Keratinocyte (primary cell): ENCODE data around the gene SAMD11. TPM values are rescaled to one million over a fixed set of nuclear protein-coding genes. Genes with fewer than 3 reads are reported as not detected.

Experiments used
- DNase-seq: peaks from one replicate; pipeline ENCODE4 v3.0.0-alpha.2; 2011; ENCODE audit warnings: low read depth, missing footprints, low spot score
- FAIRE-seq: peaks from 2 replicates; lab custom pipeline; 2011; peaks lifted over from hg19 to GRCh38; lab: Jason Lieb, UNC
- H2AFZ ChIP-seq: 2 replicates; pipeline ENCODE4 v1.6.0; 2012; ENCODE audit warnings: low read length, control low read depth, inconsistent platforms; ENCODE audit not compliant: control insufficient read depth
- H3K27ac ChIP-seq: 2 replicates; pipeline ENCODE4 v1.5.1; 2011; ENCODE audit warnings: low read length; ENCODE audit not compliant: control insufficient read depth, insufficient read depth
- H3K27me3 ChIP-seq: 3 replicates; pipeline ENCODE4 v1.6.0; 2011; ENCODE audit warnings: low read length; ENCODE audit not compliant: control insufficient read depth, insufficient read depth; ENCODE audit errors: extremely low read depth
- H3K36me3 ChIP-seq, 2 experiments: 2 replicates in 1 of 2; 3 replicates in 1 of 2; pipeline ENCODE4 v1.5.1; 2011; ENCODE audit warnings: low read length in 2 of 2, mild to moderate bottlenecking in 1 of 2; ENCODE audit not compliant: control insufficient read depth in 2 of 2, insufficient read depth in 2 of 2; ENCODE audit errors: extremely low read depth in 1 of 2
- H3K4me1 ChIP-seq: 3 replicates; pipeline ENCODE4 v1.5.1; 2011; ENCODE audit warnings: low read length; ENCODE audit not compliant: control insufficient read depth, insufficient read depth; ENCODE audit errors: extremely low read depth
- H3K4me2 ChIP-seq: 3 replicates; pipeline ENCODE4 v1.6.0; 2011; ENCODE audit warnings: low read depth, low read length; ENCODE audit not compliant: control insufficient read depth, insufficient read depth; ENCODE audit errors: extremely low read depth
- H3K4me3 ChIP-seq, 3 experiments: fragments of 200-600 bp in 1 of 3; sonication (generic) in 1 of 3; 2 replicates in 2 of 3; 3 replicates in 1 of 3; pipeline ENCODE4 v1.5.1; 2011 to 2016; ENCODE audit warnings: low read length in 3 of 3, mild to moderate bottlenecking in 3 of 3, control low read depth in 2 of 3, inconsistent platforms in 1 of 3, low read depth in 1 of 3, mixed read lengths in 1 of 3, mixed run types in 1 of 3, moderate library complexity in 1 of 3; ENCODE audit not compliant: control insufficient read depth in 2 of 3, insufficient read depth in 2 of 3; ENCODE audit errors: extremely low read depth in 1 of 3
- H3K79me2 ChIP-seq: 2 replicates; pipeline ENCODE4 v1.6.0; 2012; ENCODE audit warnings: low read length; ENCODE audit not compliant: control insufficient read depth, insufficient read depth
- H3K9ac ChIP-seq: 3 replicates; pipeline ENCODE4 v1.6.0; 2011; ENCODE audit warnings: low read length; ENCODE audit not compliant: control insufficient read depth, insufficient read depth; ENCODE audit errors: extremely low read depth
- H3K9me1 ChIP-seq: 3 replicates; pipeline ENCODE4 v1.6.0; 2011; ENCODE audit warnings: low read length; ENCODE audit not compliant: control insufficient read depth, insufficient read depth; ENCODE audit errors: extremely low read depth
- H3K9me3 ChIP-seq: 2 replicates; pipeline ENCODE4 v1.5.1; 2012; ENCODE audit warnings: low read depth, low read length; ENCODE audit not compliant: control insufficient read depth
- H4K20me1 ChIP-seq: 3 replicates; pipeline ENCODE4 v1.6.0; 2011; ENCODE audit warnings: low read length; ENCODE audit not compliant: control insufficient read depth, insufficient read depth; ENCODE audit errors: extremely low read depth
- EZH2 ChIP-seq: IDR thresholded peaks from one replicate; pipeline ENCODE4 v1.6.1; 2012; ENCODE audit warnings: inconsistent platforms, mild to moderate bottlenecking, low read length, moderate library complexity
- dilution Hi-C: fragments of 300-500 bp; cut with MboI; formaldehyde crosslinking; loops from one replicate; pipeline ENCODE4 v1.7.0; 2020; ENCODE audit warnings: low sequenced_read_pairs; ENCODE audit not compliant: extremely low pct_ligation_motif_present
- polyA plus RNA-seq, 5 experiments: library from polyadenylated mRNA; depleted of rRNA in 3 of 5; stranded (reverse) in 3 of 5; stranded (forward) in 1 of 5; unstranded in 1 of 5; fragments of >200 nt; gene quantifications; 1 replicate in 1 of 5; 2 replicates in 3 of 5; 3 replicates in 1 of 5; pipeline versions ENCODE4 v1.2.1 to v1.2.3, GENCODE V29; 2011 to 2012; ENCODE audit warnings: missing spikeins in 2 of 5, low read depth in 1 of 5, low replicate concordance in 1 of 5
- TF ChIP-seq, protein P1 (sequence below), 3 experiments: IDR thresholded peaks in 1 of 3; conservative IDR thresholded peaks in 1 of 3; optimal IDR thresholded peaks in 1 of 3; 2 replicates in 2 of 3; 3 replicates in 1 of 3; pipeline versions ENCODE3 to v1.5.1; 2011; ENCODE audit warnings: low read length in 3 of 3, mild to moderate bottlenecking in 3 of 3, moderate library complexity in 2 of 3, control low read depth in 1 of 3, inconsistent platforms in 1 of 3; ENCODE audit not compliant: insufficient read depth in 2 of 3; ENCODE audit errors: extremely low read depth in 1 of 3

SAMD11 gene
- polyA plus RNA-seq, 1 donor (not counting 4 experiments of a cell fraction or from before 2014, with no cell fraction given), result not detected

DNA sequence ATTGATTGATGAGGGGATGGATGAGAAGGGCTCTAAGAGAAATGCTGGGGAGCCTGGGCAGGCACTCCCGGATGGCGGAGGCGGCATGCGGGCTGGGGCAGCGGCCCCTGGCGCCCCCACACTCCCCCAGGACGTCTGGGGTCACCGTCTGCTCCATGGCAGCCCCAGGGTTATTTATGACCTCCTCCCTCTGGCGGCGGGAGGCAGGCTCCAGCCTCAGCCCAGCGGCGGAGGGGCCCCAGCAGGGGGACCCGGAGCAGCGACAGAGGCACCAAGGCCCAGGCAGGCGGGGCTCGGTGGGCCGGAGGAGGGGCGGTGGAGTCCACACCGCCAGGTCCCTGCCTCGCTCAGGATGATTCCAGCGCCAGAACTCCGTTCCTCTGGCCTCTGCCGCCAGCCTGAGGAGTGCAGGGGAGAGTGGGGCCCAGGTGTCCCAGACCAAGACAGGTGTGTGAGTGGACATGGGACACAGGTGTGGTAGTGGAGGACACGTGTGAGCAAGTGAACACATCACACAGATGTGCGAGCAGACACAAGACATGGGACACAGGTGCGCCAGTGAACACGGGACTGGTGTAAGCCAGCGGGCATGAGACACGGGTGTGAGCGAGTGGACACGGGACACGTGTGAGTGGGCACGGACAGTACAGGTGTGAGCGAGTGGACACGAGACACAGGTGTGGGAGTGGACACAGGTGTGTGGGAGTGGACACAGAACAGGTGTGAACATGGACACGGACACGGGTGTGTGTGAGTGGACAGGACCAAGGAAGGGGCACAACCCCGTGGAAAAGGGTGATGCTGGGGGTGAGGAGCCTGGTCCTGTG lies 2.5 kb upstream of the SAMD11 start:
- no peak overlapping the region for H2AFZ ChIP-seq
- FAIRE-seq (no peak), DNase-seq (no peak)
- H3K9ac ChIP-seq, result no peak overlapping the region
- no peaks in the 10 kb centered on the region for H3K9me1 ChIP-seq
- no peaks in the 10 kb centered on the region for H3K36me3 ChIP-seq
- dilution Hi-C loops, result no loop called here
- no peak overlapping the region for H3K4me3 ChIP-seq
- peaks cover 95% of the 10 kb centered on the region for H3K27me3 ChIP-seq
- peaks cover 8% of the 10 kb centered on the region for H3K4me1 ChIP-seq
- no peaks in the 10 kb centered on the region for H3K79me2 ChIP-seq
- H3K4me2 ChIP-seq, result no peak overlapping the region
- no peaks in the 10 kb centered on the region for H3K9me3 ChIP-seq
- peaks cover 12% of the 10 kb centered on the region for H4K20me1 ChIP-seq
- TF ChIP-seq, protein P1, sequence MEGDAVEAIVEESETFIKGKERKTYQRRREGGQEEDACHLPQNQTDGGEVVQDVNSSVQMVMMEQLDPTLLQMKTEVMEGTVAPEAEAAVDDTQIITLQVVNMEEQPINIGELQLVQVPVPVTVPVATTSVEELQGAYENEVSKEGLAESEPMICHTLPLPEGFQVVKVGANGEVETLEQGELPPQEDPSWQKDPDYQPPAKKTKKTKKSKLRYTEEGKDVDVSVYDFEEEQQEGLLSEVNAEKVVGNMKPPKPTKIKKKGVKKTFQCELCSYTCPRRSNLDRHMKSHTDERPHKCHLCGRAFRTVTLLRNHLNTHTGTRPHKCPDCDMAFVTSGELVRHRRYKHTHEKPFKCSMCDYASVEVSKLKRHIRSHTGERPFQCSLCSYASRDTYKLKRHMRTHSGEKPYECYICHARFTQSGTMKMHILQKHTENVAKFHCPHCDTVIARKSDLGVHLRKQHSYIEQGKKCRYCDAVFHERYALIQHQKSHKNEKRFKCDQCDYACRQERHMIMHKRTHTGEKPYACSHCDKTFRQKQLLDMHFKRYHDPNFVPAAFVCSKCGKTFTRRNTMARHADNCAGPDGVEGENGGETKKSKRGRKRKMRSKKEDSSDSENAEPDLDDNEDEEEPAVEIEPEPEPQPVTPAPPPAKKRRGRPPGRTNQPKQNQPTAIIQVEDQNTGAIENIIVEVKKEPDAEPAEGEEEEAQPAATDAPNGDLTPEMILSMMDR (optimal IDR thresholded peaks at IDR 0.05 in 1 of 3, IDR thresholded peaks at IDR 0.05 in 1 of 3, conservative IDR thresholded peaks at IDR 0.05 in 1 of 3; ENCODE audit: extremely low read depth in 1 of 3, insufficient read depth in 2 of 3, low read length in 3 of 3), result peak in 1 of 3 experiments; percentile 23
- TF ChIP-seq EZH2, result peak; percentile 22
- no peak overlapping the region for H3K27ac ChIP-seq

DNA sequence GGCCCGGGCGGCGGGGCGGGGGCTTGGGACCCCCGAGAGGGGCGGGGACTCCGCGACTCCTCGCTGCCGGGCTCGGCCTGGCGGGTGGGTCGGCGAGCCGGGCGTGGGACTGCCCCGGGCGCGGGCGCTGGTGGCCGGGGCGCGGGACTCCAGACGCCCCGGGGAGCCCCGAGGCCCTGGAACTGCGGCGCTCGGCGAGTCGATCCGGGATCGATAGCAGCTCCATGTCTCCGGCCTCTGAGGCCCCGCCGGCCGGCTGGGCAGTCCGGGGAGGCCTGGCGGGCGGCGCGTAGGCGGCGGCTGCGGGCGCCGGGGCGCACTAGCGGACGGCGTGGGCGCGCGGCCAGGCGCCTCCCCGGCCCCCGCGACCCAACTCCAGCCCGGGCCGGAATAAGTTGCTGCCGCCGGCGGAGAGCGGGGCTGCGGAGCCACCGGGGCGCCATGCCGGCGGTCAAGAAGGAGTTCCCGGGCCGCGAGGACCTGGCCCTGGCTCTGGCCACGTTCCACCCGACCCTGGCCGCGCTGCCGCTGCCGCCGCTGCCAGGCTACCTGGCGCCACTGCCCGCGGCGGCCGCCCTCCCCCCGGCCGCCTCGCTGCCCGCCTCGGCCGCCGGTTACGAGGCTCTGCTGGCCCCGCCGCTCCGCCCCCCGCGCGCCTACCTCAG lies 400 bp downstream of the SAMD11 start:
- FAIRE-seq (no peak), DNase-seq (no peak)
- Histone ChIP-seq H3K4me3 (peak overlapping the region in 1 of 3 experiments; percentile 10), H3K9ac (no peak overlapping the region), H3K27ac (no peak overlapping the region), H3K27me3 (peaks cover 95% of the 10 kb centered on the region), H2AFZ (no peak overlapping the region), H4K20me1 (peaks cover 7% of the 10 kb centered on the region), H3K79me2 (no peaks in the 10 kb centered on the region), H3K36me3 (no peaks in the 10 kb centered on the region), H3K9me3 (no peaks in the 10 kb centered on the region), H3K9me1 (no peaks in the 10 kb centered on the region), H3K4me2 (peak overlapping the region; percentile 62), H3K4me1 (peaks cover 8% of the 10 kb centered on the region)
- TF ChIP-seq, protein P1 (optimal IDR thresholded peaks at IDR 0.05 in 1 of 3, IDR thresholded peaks at IDR 0.05 in 1 of 3, conservative IDR thresholded peaks at IDR 0.05 in 1 of 3; ENCODE audit: extremely low read depth in 1 of 3, insufficient read depth in 2 of 3, low read length in 3 of 3), result no peak
- no peak for TF ChIP-seq EZH2
- dilution Hi-C loops, result no loop called here
